Trophoblast cell (in vitro differentiated cells and primary cell): ENCODE results near the gene SSC5D.

Source experiments
- DNase-seq, 2 donors: peaks; one replicate each; pipeline ENCODE4 v3.0.0-alpha.2; 2016
- H2AFZ ChIP-seq: 2 replicates; pipeline ENCODE4 v1.6.1; 2013; ENCODE audit warnings: low read length, moderate library complexity, mild to moderate bottlenecking; ENCODE audit not compliant: insufficient read depth, poor library complexity
- H2AK5ac ChIP-seq: 2 replicates; pipeline ENCODE4 v1.6.1; 2013; ENCODE audit warnings: mild to moderate bottlenecking, low read length
- H2BK120ac ChIP-seq: 2 replicates; pipeline ENCODE4 v1.6.1; 2013; ENCODE audit warnings: low read length, mild to moderate bottlenecking, moderate library complexity; ENCODE audit not compliant: insufficient read depth, poor library complexity
- H2BK12ac ChIP-seq: 2 replicates; pipeline ENCODE4 v1.6.1; 2013; ENCODE audit warnings: mild to moderate bottlenecking, low read length, moderate library complexity
- H2BK5ac ChIP-seq: 2 replicates; pipeline ENCODE4 v1.6.1; 2013; ENCODE audit warnings: low read length, low read depth, moderate library complexity, mild to moderate bottlenecking; ENCODE audit not compliant: poor library complexity
- H3K14ac ChIP-seq: 2 replicates; pipeline ENCODE4 v1.6.1; 2013; ENCODE audit warnings: mild to moderate bottlenecking, low read length
- H3K18ac ChIP-seq: 2 replicates; pipeline ENCODE4 v1.6.1; 2013; ENCODE audit warnings: mild to moderate bottlenecking, low read length
- H3K23ac ChIP-seq: 2 replicates; pipeline ENCODE4 v1.6.1; 2013; ENCODE audit warnings: low read length
- H3K27ac ChIP-seq: 2 replicates; pipeline ENCODE4 v1.5.1; 2013; ENCODE audit warnings: low read depth, mild to moderate bottlenecking, inconsistent platforms, low read length, moderate library complexity
- H3K27me3 ChIP-seq: 2 replicates; pipeline ENCODE4 v1.6.1; 2013; ENCODE audit warnings: inconsistent platforms, mild to moderate bottlenecking, low read length, moderate library complexity; ENCODE audit not compliant: insufficient read depth
- H3K36me3 ChIP-seq, 2 experiments: 1 replicate in 1 of 2; 2 replicates in 1 of 2; pipeline ENCODE4 v1.6.1; 2013; ENCODE audit warnings: low read length in 2 of 2, mild to moderate bottlenecking in 2 of 2, moderate library complexity in 1 of 2; ENCODE audit not compliant: insufficient read depth in 2 of 2, control insufficient read depth in 1 of 2
- H3K4ac ChIP-seq: 2 replicates; pipeline ENCODE4 v1.6.1; 2013; ENCODE audit warnings: low read depth, mild to moderate bottlenecking, low read length, moderate library complexity
- H3K4me1 ChIP-seq, 2 experiments: 1 replicate in 1 of 2; 2 replicates in 1 of 2; pipeline ENCODE4 v1.6.1; 2013; ENCODE audit warnings: low read length in 2 of 2, mild to moderate bottlenecking in 2 of 2, moderate library complexity in 1 of 2; ENCODE audit not compliant: insufficient read depth in 2 of 2, control insufficient read depth in 1 of 2
- H3K4me2 ChIP-seq: 2 replicates; pipeline ENCODE4 v1.6.1; 2013; ENCODE audit warnings: inconsistent platforms, mild to moderate bottlenecking, low read length, moderate library complexity
- H3K4me3 ChIP-seq: 2 replicates; pipeline ENCODE4 v1.5.1; 2013; ENCODE audit warnings: mild to moderate bottlenecking, low read depth, low read length, inconsistent platforms
- H3K79me1 ChIP-seq: one replicate; pipeline ENCODE4 v1.6.1; 2013; ENCODE audit warnings: low read length
- H3K79me2 ChIP-seq: 2 replicates; pipeline ENCODE4 v1.6.1; 2013; ENCODE audit warnings: low read length, mild to moderate bottlenecking; ENCODE audit not compliant: control insufficient read depth, insufficient read depth, poor library complexity
- H3K9ac ChIP-seq: 2 replicates; pipeline ENCODE4 v1.6.1; 2013; ENCODE audit warnings: mild to moderate bottlenecking, low read length
- H3K9me3 ChIP-seq: 2 replicates; pipeline ENCODE4 v1.6.1; 2013; ENCODE audit warnings: low read depth, mild to moderate bottlenecking, control low read depth, inconsistent platforms, low read length; ENCODE audit not compliant: insufficient read depth
- H4K12ac ChIP-seq: 2 replicates; pipeline ENCODE4 v1.6.1; 2013; ENCODE audit warnings: low read depth, mild to moderate bottlenecking, low read length, moderate library complexity
- H4K8ac ChIP-seq: 2 replicates; pipeline ENCODE4 v1.6.1; 2013; ENCODE audit warnings: low read depth, mild to moderate bottlenecking, low read length, moderate library complexity
- H4K91ac ChIP-seq: one replicate; pipeline ENCODE4 v1.6.1; 2013; ENCODE audit warnings: low read depth, mild to moderate bottlenecking, low read length, moderate library complexity
- WGBS: extraction: QIAGEN DNeasy Blood & Tissue Kit; methylation state at CpG from one replicate; pipeline ENCODE4 v1.1.7; 2013; ENCODE audit warnings: missing lambda C conversion rate; ENCODE audit not compliant: insufficient read length, insufficient coverage; ENCODE audit errors: extremely low coverage; 5-methylcytosine and 5-hydroxymethylcytosine counted together

SSC5D gene

GRCh38 chr19:55549500-55550320, 61.5 kb downstream of the SSC5D start:
- Histone ChIP-seq H3K14ac (peak overlapping the region; percentile 24), H3K4ac (no peak overlapping the region), H3K27ac (no peak overlapping the region), H3K36me3 (no peaks in the 10 kb centered on the region), H3K27me3 (no peaks in the 10 kb centered on the region), H2AFZ (peak overlapping the region; percentile 14), H2BK5ac (peak overlapping the region; percentile 16), H3K9ac (no peak overlapping the region), H3K18ac (peak overlapping the region; percentile 18), H3K4me1 (peaks cover 7 to 16% of the 10 kb centered on the region in 2 experiments), H4K8ac (peak overlapping the region; percentile 85), H3K4me3 (peak overlapping the region; percentile 27), H3K79me1 (peaks cover 5% of the 10 kb centered on the region), H3K79me2 (no peaks in the 10 kb centered on the region), H3K9me3 (no peaks in the 10 kb centered on the region), H2BK12ac (peak overlapping the region; percentile 42), H3K23ac (no peak overlapping the region), H4K12ac (peak overlapping the region; percentile 4), H4K91ac (peak overlapping the region; percentile 5), H2AK5ac (no peak overlapping the region), H3K4me2 (peak overlapping the region; percentile 62), H2BK120ac (peak overlapping the region; percentile 60)
- no CpG with 5 or more reads among the region's 36 CpGs for WGBS
- peak; percentile 22 to 68 for DNase-seq

- no peak overlapping the region for H4K12ac ChIP-seq
- H3K79me1 ChIP-seq, result peaks cover 5% of the 10 kb centered on the region
- H4K91ac ChIP-seq, result no peak overlapping the region
- peak overlapping the region; percentile 62 for H3K4me2 ChIP-seq
- peak in 1 of 2 donors; percentile 37 for DNase-seq
- H3K27ac ChIP-seq, result no peak overlapping the region
- H2BK5ac ChIP-seq, result no peak overlapping the region
- WGBS, result no CpG with 5 or more reads among the region's 7 CpGs
- no peak overlapping the region for H2BK120ac ChIP-seq
- no peak overlapping the region for H2BK12ac ChIP-seq
- H2AK5ac ChIP-seq, result no peak overlapping the region
- H3K4me3 ChIP-seq, result no peak overlapping the region
- no peaks in the 10 kb centered on the region for H3K36me3 ChIP-seq
- peaks cover 7 to 16% of the 10 kb centered on the region in 2 experiments for H3K4me1 ChIP-seq
- H4K8ac ChIP-seq, result no peak overlapping the region
- no peak overlapping the region for H3K4ac ChIP-seq
- peak overlapping the region; percentile 14 for H2AFZ ChIP-seq
- no peak overlapping the region for H3K18ac ChIP-seq
- no peak overlapping the region for H3K23ac ChIP-seq
- no peaks in the 10 kb centered on the region for H3K9me3 ChIP-seq
- H3K79me2 ChIP-seq, result no peaks in the 10 kb centered on the region
- no peak overlapping the region for H3K9ac ChIP-seq
- H3K27me3 ChIP-seq, result no peaks in the 10 kb centered on the region
- no peak overlapping the region for H3K14ac ChIP-seq
Measured at GRCh38 chr19:55550321-55550650, 62.0 kb downstream of the SSC5D start.

GRCh38 chr19:55552206-55552605, 64.0 kb downstream of the SSC5D start:
- Histone ChIP-seq H3K4me2 (no peak overlapping the region), H3K4ac (no peak overlapping the region), H3K18ac (no peak overlapping the region), H2BK5ac (no peak overlapping the region), H2BK120ac (no peak overlapping the region), H4K12ac (no peak overlapping the region), H3K9ac (no peak overlapping the region), H3K4me1 (peaks cover 7 to 13% of the 10 kb centered on the region in 2 experiments), H3K23ac (no peak overlapping the region), H2BK12ac (no peak overlapping the region), H3K79me2 (no peaks in the 10 kb centered on the region), H2AK5ac (no peak overlapping the region), H3K79me1 (peaks cover 5% of the 10 kb centered on the region), H4K8ac (no peak overlapping the region), H3K9me3 (no peaks in the 10 kb centered on the region), H3K36me3 (no peaks in the 10 kb centered on the region), H3K27ac (no peak overlapping the region), H3K4me3 (no peak overlapping the region), H3K14ac (no peak overlapping the region), H3K27me3 (no peaks in the 10 kb centered on the region), H2AFZ (no peak overlapping the region), H4K91ac (no peak overlapping the region)
- no peak for DNase-seq
- no CpG with 5 or more reads among the region's 5 CpGs for WGBS

GRCh38 chr19:55552620-55553019, 64.4 kb downstream of the SSC5D start:
- no peak overlapping the region for H2BK5ac ChIP-seq
- no peak overlapping the region for H3K27ac ChIP-seq
- H3K18ac ChIP-seq, result no peak overlapping the region
- no peaks in the 10 kb centered on the region for H3K36me3 ChIP-seq
- no peaks in the 10 kb centered on the region for H3K79me2 ChIP-seq
- H2AFZ ChIP-seq, result no peak overlapping the region
- no peak overlapping the region for H2AK5ac ChIP-seq
- H2BK120ac ChIP-seq, result no peak overlapping the region
- no peak overlapping the region for H3K4me2 ChIP-seq
- H3K9ac ChIP-seq, result no peak overlapping the region
- H2BK12ac ChIP-seq, result no peak overlapping the region
- no CpG with 5 or more reads among the region's 13 CpGs for WGBS
- H3K4me1 ChIP-seq, result peaks cover 7 to 13% of the 10 kb centered on the region in 2 experiments
- no peak overlapping the region for H3K4ac ChIP-seq
- no peak overlapping the region for H4K12ac ChIP-seq
- peak; percentile 31 to 44 for DNase-seq
- H3K79me1 ChIP-seq, result peaks cover 5% of the 10 kb centered on the region
- H4K8ac ChIP-seq, result no peak overlapping the region
- no peak overlapping the region for H3K4me3 ChIP-seq
- no peaks in the 10 kb centered on the region for H3K27me3 ChIP-seq
- no peak overlapping the region for H4K91ac ChIP-seq
- no peak overlapping the region for H3K23ac ChIP-seq
- H3K14ac ChIP-seq, result no peak overlapping the region
- no peaks in the 10 kb centered on the region for H3K9me3 ChIP-seq
